Stimulated activated CD4-positive, alpha-beta T cell treated with anti-CD3 and anti-CD28 coated beads, Interleukin-2, amount 100 ng/mL, for 4 hours (primary cell): ENCODE data around the gene FBXW8.
"Not testable (repeated sequence)": the region's sequence is repeated elsewhere in the genome, so short reads cannot be mapped to it uniquely, and the experiment has no call there.

Experiments
- DNase-seq: peaks from one replicate; pipeline ENCODE4 v3.0.0-alpha.2; 2020; ENCODE audit warnings: low read depth

The FBXW8 gene

DNA sequence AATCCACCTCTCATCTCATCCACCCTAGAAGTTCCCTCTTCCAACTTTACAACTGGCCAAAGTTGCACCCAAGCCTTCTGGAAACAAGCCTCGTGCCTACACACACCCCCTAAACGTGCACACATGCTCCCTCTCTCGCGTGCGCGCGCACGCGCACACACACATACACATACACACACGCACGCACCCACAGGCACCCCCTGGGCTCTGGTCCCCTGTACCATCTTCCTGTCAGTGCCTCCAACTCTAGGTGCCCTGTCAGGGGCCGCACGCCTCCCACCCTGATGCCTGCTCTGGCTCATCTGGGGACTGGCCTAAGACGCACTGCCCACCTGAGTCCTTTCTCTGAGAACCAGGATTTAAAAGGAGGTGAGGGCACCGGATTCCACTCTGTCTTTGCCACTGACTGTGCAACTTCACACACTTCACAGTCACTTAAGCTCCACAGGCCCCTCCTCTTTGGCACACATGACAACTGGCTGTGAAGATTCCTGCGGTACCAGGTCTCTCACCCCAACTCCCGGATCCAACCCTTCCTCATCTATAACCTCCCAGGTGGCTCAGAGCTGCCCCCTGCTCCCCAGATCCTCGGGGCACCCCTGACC lies 142.9 kb downstream of the FBXW8 start:
- DNase-seq, result no peak

DNA sequence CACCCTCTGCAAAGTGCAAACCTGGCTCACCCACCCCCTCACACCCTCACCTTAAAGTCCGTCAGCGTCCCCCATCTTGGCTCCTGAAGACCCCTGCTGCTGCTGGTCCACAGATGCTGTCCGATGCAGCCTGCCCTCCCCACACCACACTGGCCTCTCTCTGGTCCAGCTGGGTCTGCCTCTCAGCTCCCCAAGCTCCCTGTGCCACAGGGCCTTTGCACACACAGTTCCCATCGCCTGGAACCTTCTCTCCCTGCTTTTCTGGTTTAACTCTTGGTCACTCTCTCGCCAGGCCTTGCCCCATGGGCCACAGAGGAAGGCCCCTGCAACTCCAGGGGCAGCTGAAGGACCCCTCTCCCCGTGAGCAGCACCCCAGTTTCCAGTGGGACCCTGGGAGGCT lies 143.5 kb downstream of the FBXW8 start:
- DNase-seq, result no peak

DNA sequence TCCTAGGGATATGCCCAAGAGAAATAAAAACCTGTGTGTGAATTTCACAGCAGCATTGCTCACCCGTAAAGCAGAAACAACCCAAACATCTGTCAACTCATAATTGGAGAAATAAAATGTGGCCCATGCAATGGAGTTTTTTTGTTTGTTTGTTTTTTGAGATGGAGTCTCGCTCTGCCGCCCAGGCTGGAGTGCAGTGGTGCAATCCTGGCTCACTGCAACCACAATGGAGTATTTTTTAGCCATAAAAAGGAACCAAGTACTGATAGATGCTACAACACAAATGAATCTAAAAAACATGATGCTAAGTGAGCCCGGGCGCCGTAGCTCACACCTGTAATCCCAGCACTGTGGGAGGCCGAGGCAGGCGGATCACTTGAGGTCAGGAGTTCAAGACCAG lies 146.9 kb downstream of the FBXW8 start:
- not testable (repeated sequence) for DNase-seq

DNA sequence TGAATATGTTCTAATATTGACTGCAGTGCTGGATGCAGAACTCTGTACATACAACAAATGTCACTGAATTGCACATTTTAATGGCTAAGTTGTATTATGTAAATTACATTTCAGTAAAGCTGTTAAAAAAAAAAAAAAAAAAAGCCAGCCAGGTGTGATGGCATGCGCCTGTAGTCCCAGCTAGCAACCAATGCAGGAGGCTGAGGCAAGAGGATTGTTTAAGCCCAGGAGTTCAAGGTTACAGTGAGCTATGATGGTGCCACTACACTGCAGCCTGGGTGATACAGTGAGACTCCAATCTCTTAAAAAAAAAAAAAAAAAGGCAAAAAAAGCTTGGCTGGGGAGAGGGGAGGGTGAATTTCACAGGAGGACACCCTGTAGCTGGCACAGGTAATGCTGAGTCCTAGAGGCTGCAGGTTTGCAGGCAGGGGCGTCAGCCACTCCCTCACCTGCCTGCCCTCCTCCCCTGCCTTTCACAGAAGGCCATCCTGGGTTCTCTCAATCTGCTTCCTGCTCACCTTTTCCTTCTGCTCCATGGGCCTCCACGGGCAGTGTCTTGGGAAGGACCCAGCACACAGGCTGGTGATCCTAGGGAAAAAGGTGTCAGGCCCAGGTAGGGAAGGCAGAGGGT lies 147.8 kb downstream of the FBXW8 start:
- DNase-seq, result no peak

DNA sequence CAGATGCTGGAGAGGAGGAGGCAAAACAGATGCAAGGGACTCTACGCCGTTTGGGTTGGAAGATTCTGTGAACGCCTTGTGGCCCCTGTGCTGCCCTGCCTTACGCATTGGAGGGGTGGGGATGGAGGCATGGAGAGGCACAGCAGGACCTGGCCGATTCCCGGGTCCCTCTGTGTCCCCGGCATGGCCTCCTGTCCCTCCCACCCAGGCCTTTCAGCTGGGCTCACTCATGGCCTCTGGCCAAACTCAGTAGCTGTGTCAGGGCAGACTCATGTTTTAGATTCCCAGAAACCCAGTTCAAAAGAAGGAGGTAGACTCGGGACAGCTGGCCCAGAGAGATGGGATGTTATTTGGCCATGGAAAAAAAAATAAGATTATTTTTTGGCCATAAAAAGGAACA lies 148.4 kb downstream of the FBXW8 start:
- DNase-seq, result no peak

DNA sequence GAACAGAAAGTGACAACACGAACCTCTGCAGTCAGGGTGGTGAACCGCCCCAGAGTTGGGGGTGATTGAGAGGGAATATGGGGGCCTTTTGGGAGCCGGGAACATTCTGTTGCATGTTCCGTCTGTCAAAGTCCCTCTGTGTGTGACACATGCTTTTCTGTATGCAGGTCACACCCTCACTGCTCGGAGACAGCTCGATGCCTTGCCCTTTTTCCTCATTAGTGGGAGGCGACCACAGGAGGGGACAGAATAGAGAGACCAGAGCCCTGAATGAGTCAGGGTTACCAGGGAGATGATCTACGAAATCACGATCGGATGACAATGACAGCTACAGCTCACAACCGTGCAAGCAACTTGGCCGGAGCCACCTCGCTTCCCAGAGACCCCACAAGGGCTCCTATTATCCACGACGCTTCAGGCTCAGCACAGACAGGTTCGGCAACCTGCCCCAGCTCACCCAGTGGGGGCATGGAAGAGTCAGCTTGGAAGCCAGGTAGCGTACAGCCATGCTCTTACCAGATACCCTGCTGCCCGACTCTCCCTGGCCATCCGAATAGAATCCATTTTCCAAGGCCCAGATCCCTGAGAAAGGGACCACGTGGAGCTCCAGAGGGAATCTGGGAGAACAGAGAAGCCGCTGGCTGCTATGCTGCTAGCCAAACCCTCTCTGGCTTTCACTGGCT lies 149.6 kb downstream of the FBXW8 start:
- DNase-seq, result no peak

DNA sequence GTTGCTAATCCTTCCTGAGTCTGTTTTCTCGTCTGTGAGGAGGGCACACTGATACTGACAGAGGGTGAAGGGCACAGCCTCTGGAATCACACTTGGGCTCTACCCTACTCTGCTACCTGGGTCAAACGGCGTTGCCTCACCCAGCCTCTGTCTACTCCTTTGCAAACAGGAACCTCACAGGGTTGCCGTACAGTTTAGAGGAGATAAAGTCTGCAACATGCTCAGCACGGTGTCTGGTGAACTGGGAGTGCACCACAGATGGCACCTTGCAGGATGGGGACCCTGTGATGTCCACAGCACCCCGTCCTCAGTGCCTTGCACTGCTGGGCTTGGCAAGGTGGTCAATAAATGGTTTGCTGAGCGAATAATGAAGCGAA lies 150.2 kb downstream of the FBXW8 start:
- no peak for DNase-seq

DNA sequence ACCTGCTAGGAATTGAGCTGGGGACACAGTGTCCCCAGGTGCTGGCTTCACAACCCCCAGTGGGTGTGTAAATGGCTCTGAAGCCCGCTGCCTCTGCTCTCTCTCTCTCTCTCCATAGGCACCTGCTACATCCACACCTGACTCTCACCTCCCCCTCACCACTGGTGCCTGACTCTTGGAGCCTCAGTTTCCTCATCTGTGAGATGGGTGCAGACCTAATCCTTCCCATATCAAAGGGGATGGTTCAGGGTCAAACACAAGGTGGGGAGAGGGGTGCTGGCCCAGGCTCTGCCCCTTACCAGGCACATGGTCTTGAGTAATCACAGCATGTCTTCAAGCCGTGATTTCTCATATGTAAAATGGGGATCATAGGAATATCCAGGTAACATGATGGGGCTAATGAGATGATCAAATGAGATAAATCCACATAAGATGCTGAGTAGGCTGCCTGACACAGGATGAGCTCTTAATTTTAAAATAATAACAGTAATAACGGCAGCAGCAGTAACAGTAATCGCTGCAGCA lies 150.9 kb downstream of the FBXW8 start:
- DNase-seq, result no peak

DNA sequence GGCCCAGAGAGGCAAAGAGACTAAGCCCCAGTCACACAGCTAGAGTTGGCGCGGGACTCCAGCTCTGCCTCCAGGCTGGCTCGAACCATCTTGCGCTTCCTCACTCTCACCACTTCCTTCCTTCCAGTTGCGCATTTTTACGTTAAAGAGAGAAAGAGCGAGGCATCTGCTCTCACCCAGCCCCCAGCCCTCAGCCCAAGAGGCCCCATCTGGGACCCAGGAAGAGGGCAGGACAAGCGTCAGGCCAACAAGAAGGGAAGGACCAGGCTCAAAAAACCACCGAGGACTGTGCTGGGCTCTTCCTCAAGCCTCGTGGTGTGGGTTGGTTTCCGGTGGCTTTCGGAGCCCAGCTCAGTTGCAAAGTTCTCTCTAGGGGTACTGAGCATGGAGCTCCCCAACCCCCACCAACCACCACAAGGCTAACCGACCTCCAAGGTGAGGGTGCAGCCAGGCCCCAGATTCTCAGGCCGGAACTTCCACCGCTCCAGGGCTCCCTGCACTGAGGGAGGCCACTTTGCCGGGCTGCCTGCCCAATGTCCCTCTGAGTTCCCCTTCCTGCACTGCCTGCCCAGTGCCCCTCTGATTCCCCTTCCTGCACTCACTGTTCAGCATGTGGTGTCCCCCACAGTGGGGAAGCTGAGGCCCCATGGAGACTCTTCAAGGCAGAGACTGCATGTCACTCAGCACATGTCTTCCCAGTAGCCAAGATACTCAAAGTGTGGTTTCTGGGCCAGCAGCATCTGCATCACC lies 152.6 kb downstream of the FBXW8 start:
- no peak for DNase-seq

DNA sequence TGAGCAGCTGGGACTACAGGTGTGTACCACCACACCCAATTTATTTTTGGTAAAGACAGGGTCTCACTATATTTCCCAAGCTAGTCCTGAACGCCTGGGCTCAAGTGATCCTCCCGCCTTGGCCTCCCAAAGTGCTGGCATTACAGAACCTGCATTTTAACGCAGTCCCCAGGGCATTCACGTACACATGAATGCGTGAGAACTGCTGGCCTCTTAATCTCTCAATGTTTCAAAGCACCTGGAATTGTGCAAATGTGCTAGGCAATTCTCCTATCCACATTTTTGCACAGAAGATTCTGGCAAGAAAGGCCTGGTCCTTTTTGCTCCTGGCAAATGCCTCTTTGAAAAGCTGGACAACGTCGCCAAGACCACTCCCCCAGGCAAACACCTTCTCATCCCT lies 153.3 kb downstream of the FBXW8 start:
- no peak for DNase-seq

DNA sequence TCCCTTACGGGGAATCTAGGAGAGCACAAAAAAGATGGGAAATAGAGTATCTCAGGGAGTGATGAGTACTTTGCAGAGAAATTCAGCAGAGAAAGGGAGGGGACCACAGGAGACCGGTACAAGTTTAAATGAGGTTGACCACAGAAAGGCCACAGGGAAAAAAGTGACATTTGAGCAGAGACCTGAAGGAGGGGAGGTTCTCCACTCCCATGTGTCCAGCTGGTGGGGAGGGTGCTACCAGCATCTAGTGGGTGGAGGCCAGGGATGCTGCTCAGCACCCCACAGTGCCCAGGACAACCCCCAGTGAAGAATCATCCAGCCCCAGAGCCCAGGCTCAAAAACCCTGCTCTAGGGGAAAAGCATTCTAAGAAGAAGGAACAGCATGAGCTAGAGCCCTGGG lies 153.8 kb downstream of the FBXW8 start:
- no peak for DNase-seq

DNA sequence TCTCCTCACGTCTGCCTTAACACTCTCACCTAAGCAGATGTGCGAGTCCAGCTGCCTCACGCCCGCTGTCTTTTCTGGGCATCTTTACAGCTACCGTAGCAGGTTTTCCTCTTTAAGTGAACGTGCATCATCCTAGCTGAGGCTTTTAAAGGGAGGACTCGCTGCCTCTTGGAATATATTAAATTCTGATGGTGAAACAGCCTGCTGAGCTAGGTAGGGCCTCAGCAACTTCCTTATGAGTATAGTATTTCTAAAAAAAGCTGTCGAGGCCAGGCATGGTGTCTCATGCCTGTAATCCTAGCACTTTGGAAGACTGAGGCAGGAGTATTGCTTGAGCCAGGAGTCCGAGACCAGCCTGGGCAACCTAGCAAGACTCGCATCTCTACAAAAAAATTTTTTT lies 156.3 kb downstream of the FBXW8 start:
- no peak for DNase-seq

DNA sequence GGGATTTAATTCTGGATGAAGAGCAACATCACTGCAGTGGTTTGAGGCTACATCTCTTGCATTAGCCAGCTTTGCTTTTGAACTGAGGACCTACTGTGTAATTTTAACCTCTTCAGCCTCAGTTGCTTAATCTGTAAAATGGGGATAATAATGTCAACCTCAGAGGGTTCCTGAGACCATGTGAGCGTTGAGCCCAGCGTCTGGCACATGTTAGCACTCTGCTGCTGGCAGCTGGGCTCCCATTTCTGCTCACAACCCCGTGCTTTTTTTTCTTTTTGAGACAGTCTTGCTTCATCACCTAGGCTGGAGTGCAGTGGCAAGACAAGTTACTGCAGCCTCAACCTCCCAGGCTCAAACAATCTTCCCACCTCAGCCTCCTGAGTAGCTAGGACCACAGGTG lies 156.9 kb downstream of the FBXW8 start:
- DNase-seq, result no peak

DNA sequence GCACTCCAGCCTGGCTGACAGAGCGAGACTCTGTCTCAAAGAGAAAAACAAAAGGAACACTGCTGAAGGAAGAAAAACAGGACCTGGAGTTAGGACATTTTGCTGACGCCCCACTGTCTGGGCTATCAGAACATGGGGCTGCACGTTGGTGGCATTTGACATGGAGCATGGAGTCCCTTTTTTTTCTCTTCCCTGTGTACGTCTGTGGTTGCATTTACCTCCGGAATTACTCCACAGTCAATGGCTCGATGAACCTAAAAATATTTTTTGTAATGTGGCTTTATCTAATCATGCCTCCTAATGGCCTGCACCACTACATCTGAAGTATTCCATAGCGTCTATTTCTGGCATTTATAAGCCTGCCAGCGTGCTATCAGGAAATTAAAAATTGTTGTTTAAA lies 157.7 kb downstream of the FBXW8 start:
- DNase-seq, result no peak

DNA sequence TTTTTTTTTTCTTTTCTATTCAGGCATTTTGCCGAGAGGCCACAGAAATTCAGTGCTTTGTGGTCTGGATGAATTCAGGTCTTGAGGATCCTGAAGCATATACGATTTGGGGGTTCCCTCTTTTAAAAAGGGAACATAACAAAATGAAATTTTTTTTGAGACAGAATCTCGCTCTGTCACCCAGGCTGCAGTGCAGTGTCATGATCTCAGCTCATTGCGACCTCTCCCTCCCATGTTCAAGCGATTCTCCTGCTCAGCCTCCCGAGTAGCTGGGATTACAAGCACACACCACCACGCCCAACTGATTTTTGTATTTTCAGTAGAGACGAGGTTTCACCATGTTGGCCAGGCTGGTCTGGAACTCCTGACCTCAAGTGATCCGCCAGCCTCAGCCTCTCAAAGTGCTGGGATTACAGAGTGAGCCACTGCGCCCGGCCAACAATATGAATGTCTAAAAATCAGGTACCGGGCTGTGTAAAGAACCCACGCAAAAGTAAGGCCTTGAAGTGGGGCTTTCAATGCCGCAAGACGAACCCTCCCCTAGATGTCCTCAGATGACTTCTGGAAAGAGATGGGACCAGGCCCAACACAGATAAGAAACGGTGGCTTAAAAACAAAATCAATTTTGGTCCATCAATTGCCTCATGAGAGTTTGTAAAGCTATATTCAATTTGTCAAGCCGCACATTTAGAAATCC lies 158.5 kb downstream of the FBXW8 start:
- DNase-seq, result no peak

DNA sequence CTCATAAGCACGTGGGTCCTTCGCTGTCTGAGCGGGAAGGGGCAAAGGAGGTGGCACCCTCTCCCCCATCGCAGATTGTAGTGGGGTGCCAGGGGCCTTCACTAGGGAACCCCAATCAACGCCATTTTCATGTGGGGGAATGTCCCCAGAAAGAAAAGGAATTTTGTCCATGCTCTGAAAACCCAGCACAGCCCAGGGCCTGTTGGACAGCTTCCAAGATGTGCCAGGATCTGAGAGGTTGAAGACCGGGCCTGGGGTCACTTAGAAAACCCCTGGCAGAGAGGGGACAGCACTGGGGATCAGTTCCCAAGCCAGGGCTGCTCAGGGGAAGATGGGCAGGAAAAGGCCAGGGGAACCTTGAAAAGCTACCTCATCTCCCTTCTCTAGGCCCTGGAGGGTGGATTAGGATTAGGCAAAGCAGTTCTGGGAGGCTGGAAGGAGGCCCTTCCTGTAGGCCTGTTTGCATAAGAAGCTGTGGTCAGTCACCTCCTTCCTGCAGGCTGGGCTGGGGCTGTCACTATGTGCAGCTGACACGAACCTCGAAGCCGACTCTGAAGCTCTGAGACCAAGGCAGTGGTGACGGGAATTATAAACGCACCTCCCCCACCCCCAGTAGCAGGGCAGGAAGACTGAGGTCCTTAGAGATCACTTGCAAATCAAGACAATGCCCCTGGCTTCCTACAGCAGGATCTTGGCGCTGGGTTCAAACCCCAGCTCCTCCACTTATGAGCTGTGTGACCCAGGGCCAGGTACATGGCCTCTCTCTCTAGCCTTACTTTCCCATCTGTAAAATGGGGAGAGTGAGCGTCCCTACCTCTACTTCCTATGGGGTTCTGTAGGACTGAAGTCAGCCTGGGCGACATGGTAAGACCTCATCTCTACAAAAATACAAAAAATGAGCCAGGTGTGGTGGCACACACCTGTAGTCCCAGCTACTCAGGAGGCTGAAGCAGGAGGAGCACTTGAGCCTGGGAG lies 159.5 kb downstream of the FBXW8 start:
- DNase-seq, result no peak

DNA sequence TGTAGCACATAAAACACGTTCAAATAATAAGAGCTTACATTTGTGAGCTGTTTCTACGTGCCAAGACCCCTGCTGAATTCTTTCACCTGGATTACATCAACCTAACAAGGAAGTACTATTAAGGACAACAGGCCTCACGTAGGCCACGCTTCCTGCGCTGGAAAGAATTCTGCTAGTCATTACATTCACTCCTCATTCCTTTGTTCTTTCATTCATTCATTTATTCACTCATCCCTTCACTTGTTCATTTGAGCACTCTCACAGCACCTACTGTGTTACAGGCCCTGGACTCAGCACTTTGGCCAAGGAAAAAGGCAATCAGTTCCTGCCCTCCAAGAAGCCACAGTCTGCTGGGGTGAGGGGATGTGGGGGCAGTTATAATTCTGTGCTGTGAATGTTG lies 160.3 kb downstream of the FBXW8 start:
- DNase-seq, result no peak

DNA sequence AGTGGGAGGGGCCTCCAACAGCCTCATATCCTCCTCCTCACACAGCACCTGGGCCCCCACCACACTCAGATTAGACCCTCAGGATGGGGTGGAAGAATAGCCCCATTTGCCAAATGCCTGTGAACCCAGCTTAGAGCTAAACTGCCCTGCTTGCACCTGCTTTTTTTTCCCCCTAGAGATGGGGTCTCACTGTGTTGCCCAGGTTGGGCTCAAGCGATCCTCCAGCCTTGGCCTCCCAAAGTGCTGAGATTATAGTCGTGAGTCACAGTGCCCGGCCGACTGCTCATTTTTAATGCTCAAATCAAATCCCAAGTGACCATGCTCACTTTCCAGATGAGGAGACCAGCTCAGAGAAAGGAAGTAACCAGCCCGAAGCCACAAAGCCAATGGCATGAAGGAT lies 161.4 kb downstream of the FBXW8 start:
- no peak for DNase-seq

DNA sequence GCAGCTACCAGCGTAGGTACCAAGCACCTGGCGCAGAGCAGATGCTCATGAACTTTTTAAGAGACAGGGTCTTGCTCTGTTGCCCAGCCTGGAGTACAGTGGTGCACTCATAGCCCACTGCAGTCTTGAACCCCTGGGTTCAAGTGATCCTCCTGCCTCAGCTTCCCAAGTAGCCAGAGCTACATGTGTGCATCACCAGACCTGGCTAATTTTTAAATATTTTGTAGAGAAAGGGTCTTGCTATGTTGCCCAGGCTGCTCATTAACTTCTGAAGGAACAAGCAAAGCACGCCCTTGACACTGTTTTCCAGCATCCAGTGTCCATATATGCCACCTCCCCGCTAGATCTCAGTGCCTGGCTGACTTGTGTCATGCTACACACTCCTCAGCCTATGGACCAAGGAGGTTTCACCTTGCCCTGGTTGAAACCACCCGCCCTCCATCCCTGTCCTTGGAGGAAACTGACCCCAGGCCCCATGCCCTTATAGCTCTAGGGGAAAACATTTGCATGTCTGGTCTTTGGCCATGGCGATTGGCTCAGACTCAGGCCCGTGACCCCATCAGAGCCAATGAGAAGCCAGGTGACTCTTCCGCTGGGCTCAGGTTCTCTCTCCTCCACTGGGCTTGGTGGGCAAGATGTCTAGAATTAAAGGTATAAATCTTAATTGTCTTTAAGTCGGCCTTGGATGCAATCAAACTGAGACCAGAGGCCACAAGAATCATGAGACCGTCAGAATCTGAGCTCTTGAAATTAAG lies 162.2 kb downstream of the FBXW8 start:
- DNase-seq, result no peak

DNA sequence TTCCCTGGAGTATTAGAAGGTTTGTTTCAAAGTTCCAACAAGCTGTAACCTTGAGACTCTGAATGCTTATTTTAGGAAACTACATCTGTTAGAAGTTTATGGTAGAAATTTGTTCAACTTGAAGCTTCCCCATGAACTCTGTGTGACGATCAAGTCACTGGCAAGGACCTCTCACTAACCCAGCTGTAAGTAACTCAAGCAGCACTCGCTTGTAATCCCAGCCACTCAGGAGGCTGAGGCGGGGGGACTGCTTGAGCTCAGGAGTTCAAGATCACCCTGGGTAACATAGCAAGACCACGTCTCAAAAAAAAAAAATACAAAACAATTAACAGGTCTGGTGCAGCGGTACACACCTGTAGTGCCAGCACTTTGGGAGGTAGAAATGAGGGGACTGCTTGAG lies 162.9 kb downstream of the FBXW8 start:
- DNase-seq, result no peak
